ENCODE measurements around the gene FRY. TPM values are rescaled to one million over a fixed set of nuclear protein-coding genes. Genes with fewer than 3 reads are reported as not detected.
A peak's percentile ranks its signal among the peaks of the same experiment; 100 is the strongest.

The FRY gene
- total RNA-seq, 4 donors from 2014 or later = 99.5 to 285 (median 158) TPM

GRCh38 chr13:32007494-32007893 is 24.1 kb upstream of the FRY start:
- H3K27me3 ChIP-seq = no peaks in the 10 kb centered on the region
- peaks cover 0 to 19% (median 4%) of the 10 kb centered on the region in 3 donors for H3K4me1 ChIP-seq
- no peak for ATAC-seq
- H3K9me3 ChIP-seq = no peaks in the 10 kb centered on the region
- TF ChIP-seq CTCF (IDR thresholded peaks at IDR 0.05) (no peak), POLR2A (IDR thresholded peaks at IDR 0.05) (no peak), POLR2AphosphoS5 (IDR thresholded peaks at IDR 0.05) (no peak), EP300 (IDR thresholded peaks at IDR 0.05) (no peak)
- no peak overlapping the region for H3K27ac ChIP-seq
- H3K4me3 ChIP-seq = no peak overlapping the region
- no peaks in the 10 kb centered on the region for H3K36me3 ChIP-seq

- H3K9me3 ChIP-seq = no peaks in the 10 kb centered on the region
- TF ChIP-seq CTCF (IDR thresholded peaks at IDR 0.05) (no peak), EP300 (IDR thresholded peaks at IDR 0.05) (no peak), POLR2A (IDR thresholded peaks at IDR 0.05) (no peak), POLR2AphosphoS5 (IDR thresholded peaks at IDR 0.05) (no peak)
- no peaks in the 10 kb centered on the region for H3K36me3 ChIP-seq
- H3K27ac ChIP-seq = no peak overlapping the region
- peaks cover 0 to 19% (median 4%) of the 10 kb centered on the region in 3 donors for H3K4me1 ChIP-seq
- ATAC-seq = no peak
- H3K27me3 ChIP-seq = no peaks in the 10 kb centered on the region
- no peak overlapping the region for H3K4me3 ChIP-seq
- 92 to 97% methylated on average over 1 to 4 of the region's 6 CpGs for WGBS, 2 donors (ENCODE audit: low coverage in 1 of 2)
Observed at GRCh38 chr13:32008518-32009175, 22.9 kb upstream of the FRY start.

- no peak overlapping the region for H3K4me3 ChIP-seq
- 61 to 74% methylated on average over 5 of the region's 5 CpGs for WGBS, 2 donors (ENCODE audit: low coverage in 1 of 2)
- ATAC-seq = no peak
- H3K36me3 ChIP-seq = no peaks in the 10 kb centered on the region
- no peaks in the 10 kb centered on the region for H3K9me3 ChIP-seq
- no peaks in the 10 kb centered on the region for H3K27me3 ChIP-seq
- no peak overlapping the region for H3K27ac ChIP-seq
- peaks cover 0 to 19% (median 4%) of the 10 kb centered on the region in 3 donors for H3K4me1 ChIP-seq
- TF ChIP-seq EP300 (IDR thresholded peaks at IDR 0.05) (no peak), CTCF (IDR thresholded peaks at IDR 0.05) (no peak), POLR2A (IDR thresholded peaks at IDR 0.05) (no peak), POLR2AphosphoS5 (IDR thresholded peaks at IDR 0.05) (no peak)
Observed at GRCh38 chr13:32009362-32009761, 22.2 kb upstream of the FRY start.

GRCh38 chr13:32010136-32010535 is 21.4 kb upstream of the FRY start:
- Histone ChIP-seq H3K27me3 (no peaks in the 10 kb centered on the region), H3K4me3 (no peak overlapping the region), H3K27ac (peak overlapping the region in 2 of 4 donors; percentile 4 to 11), H3K9me3 (no peaks in the 10 kb centered on the region), H3K4me1 (peaks cover 0 to 19% (median 4%) of the 10 kb centered on the region in 3 donors), H3K36me3 (no peaks in the 10 kb centered on the region)
- TF ChIP-seq POLR2AphosphoS5 (IDR thresholded peaks at IDR 0.05) = no peak
- no peak for TF ChIP-seq EP300 (IDR thresholded peaks at IDR 0.05)
- TF ChIP-seq POLR2A (IDR thresholded peaks at IDR 0.05) = no peak
- no peak for TF ChIP-seq CTCF (IDR thresholded peaks at IDR 0.05)
- WGBS, 2 donors (ENCODE audit: low coverage in 1 of 2) = 16 to 17% methylated on average over 3 of the region's 3 CpGs
- ATAC-seq = peak; percentile 31

- Histone ChIP-seq H3K4me1 (peaks cover 0 to 19% (median 4%) of the 10 kb centered on the region in 3 donors), H3K4me3 (no peak overlapping the region), H3K27ac (no peak overlapping the region), H3K9me3 (no peaks in the 10 kb centered on the region), H3K27me3 (no peaks in the 10 kb centered on the region), H3K36me3 (no peaks in the 10 kb centered on the region)
- no peak for TF ChIP-seq CTCF (IDR thresholded peaks at IDR 0.05)
- TF ChIP-seq POLR2AphosphoS5 (IDR thresholded peaks at IDR 0.05) = no peak
- no peak for TF ChIP-seq EP300 (IDR thresholded peaks at IDR 0.05)
- no peak for TF ChIP-seq POLR2A (IDR thresholded peaks at IDR 0.05)
- no peak for ATAC-seq
Observed at GRCh38 chr13:32011971-32012370, 19.6 kb upstream of the FRY start.

Measured in gastroesophageal sphincter (tissue), 4 donors.